SK-N-SH (cell line): ENCODE results near the gene CNTLN. TPM values are rescaled to one million over a fixed set of nuclear protein-coding genes. Genes with fewer than 3 reads are reported as not detected.

Experiments used
- CTCF ChIA-PET: fragments of 300-600, 350-600 bp; formaldehyde crosslinking; extraction: SDS; loops from one replicate; lab custom pipeline; 2021; lab: Yijun Ruan, JAX
- POLR2A ChIA-PET: fragments of 350-600 bp; sonication (Branson Sonifier 250); formaldehyde crosslinking; extraction: SDS; loops from one replicate; lab custom pipeline; 2020; ENCODE audit warnings: antibody characterized with exemption, inconsistent platforms; lab: Yijun Ruan, JAX
- DNase-seq: peaks from one replicate; pipeline ENCODE4 v3.0.0; 2012
- H2AFZ ChIP-seq: fragments of 200-600 bp; sonication (generic); 2 replicates; pipeline ENCODE4 v1.8.1; 2016; ENCODE audit warnings: antibody characterized with exemption, mild to moderate bottlenecking, low read depth
- H3F3A ChIP-seq: fragments of 200-600 bp; sonication (generic); replicated peaks from 2 replicates; pipeline ENCODE3; 2016; ENCODE audit warnings: antibody characterized with exemption, mild to moderate bottlenecking; ENCODE audit not compliant: insufficient read depth
- H3K27ac ChIP-seq, 2 experiments: fragments of 200-500 bp in 1 of 2; fragments of 200-600 bp in 1 of 2; sonication (Bioruptor generic) in 1 of 2; sonication (generic), shearing (Covaris generic) in 1 of 2; 2 replicates each; pipeline versions ENCODE4 v1.5.1 to v1.6.1; 2014 to 2016; ENCODE audit warnings: low read depth in 2 of 2, inconsistent platforms in 1 of 2, low read length in 1 of 2, mild to moderate bottlenecking in 1 of 2, mixed read lengths in 1 of 2
- H3K27me3 ChIP-seq: fragments of 200-600 bp; sonication (generic), shearing (Covaris generic); 2 replicates; pipeline ENCODE4 v1.6.1; 2016; ENCODE audit warnings: mixed run types; ENCODE audit not compliant: insufficient read depth
- H3K36me3 ChIP-seq, 2 experiments: fragments of 200-500 bp in 1 of 2; fragments of 200-600 bp in 1 of 2; sonication (Bioruptor generic) in 1 of 2; sonication (generic) in 1 of 2; replicated peaks in 1 of 2; 2 replicates each; pipeline versions ENCODE3 to v1.5.1; 2014 to 2016; ENCODE audit warnings: low read length in 1 of 2, mild to moderate bottlenecking in 1 of 2; ENCODE audit not compliant: insufficient read depth in 2 of 2, control insufficient read depth in 1 of 2
- H3K4me1 ChIP-seq, 2 experiments: fragments of 200-500 bp in 1 of 2; fragments of 200-600 bp in 1 of 2; sonication (Bioruptor generic) in 1 of 2; sonication (generic), shearing (Covaris generic) in 1 of 2; 2 replicates each; pipeline versions ENCODE4 v1.5.1 to v1.6.1; 2014 to 2016; ENCODE audit warnings: low read depth in 1 of 2, low read length in 1 of 2, mixed run types in 1 of 2; ENCODE audit not compliant: insufficient read depth in 2 of 2, control insufficient read depth in 1 of 2
- H3K4me2 ChIP-seq: fragments of 200-600 bp; sonication (generic), shearing (Covaris generic); 2 replicates; pipeline ENCODE4 v1.6.1; 2017; ENCODE audit warnings: mixed run types
- H3K4me3 ChIP-seq, 2 experiments: fragments of 200-500 bp in 1 of 2; fragments of 200-600 bp in 1 of 2; sonication (Bioruptor generic) in 1 of 2; sonication (generic), shearing (Covaris generic) in 1 of 2; 2 replicates each; pipeline versions ENCODE4 v1.5.1 to v1.8.1; 2014 to 2016; ENCODE audit warnings: low read depth in 2 of 2, inconsistent platforms in 1 of 2, low read length in 1 of 2, mild to moderate bottlenecking in 1 of 2, mixed read lengths in 1 of 2, moderate library complexity in 1 of 2
- H3K79me2 ChIP-seq: fragments of 200-600 bp; sonication (generic); 2 replicates; pipeline ENCODE4 v1.8.1; 2017; ENCODE audit warnings: mild to moderate bottlenecking; ENCODE audit not compliant: insufficient read depth
- H3K9ac ChIP-seq: fragments of 200-600 bp; sonication (generic); 2 replicates; pipeline ENCODE4 v1.6.1; 2017; ENCODE audit warnings: mixed run types
- H3K9me2 ChIP-seq: fragments of 200-600 bp; sonication (generic); 2 replicates; pipeline ENCODE4 v1.6.1; 2017; ENCODE audit warnings: mixed run types
- H3K9me3 ChIP-seq: fragments of 200-600 bp; sonication (generic); 2 replicates; pipeline ENCODE4 v1.6.1; 2017; ENCODE audit warnings: mixed run types, mild to moderate bottlenecking, moderate library complexity
- H4K20me1 ChIP-seq: fragments of 200-600 bp; sonication (generic); 2 replicates; pipeline ENCODE4 v1.6.1; 2017; ENCODE audit warnings: mild to moderate bottlenecking, mixed run types; ENCODE audit not compliant: insufficient read depth
- CHD2 ChIP-seq: fragments of 150-350 bp; IDR thresholded peaks from 2 replicates; pipeline ENCODE4 v1.6.1; 2018; ENCODE audit warnings: low read length; ENCODE audit not compliant: partially characterized antibody
- ELF1 ChIP-seq: IDR thresholded peaks from 2 replicates; pipeline ENCODE4 v1.4.0; 2012
- EP300 ChIP-seq, 2 experiments: IDR thresholded peaks; 2 replicates each; pipeline versions ENCODE4 v1.4.0 to v1.6.1; 2012; ENCODE audit warnings: borderline replicate concordance in 1 of 2, low read depth in 1 of 2, low read length in 1 of 2
- FOSL2 ChIP-seq: IDR thresholded peaks from 2 replicates; pipeline ENCODE4 v1.4.0; 2012; ENCODE audit warnings: low read depth, mild to moderate bottlenecking, moderate library complexity, borderline replicate concordance
- GABPA ChIP-seq: IDR thresholded peaks from 2 replicates; pipeline ENCODE4 v1.4.0; 2012; ENCODE audit warnings: low read depth, mild to moderate bottlenecking
- GATA2 ChIP-seq: sonication (generic); formaldehyde crosslinking; IDR thresholded peaks from 2 replicates; pipeline ENCODE4 v1.5.0; 2020; ENCODE audit warnings: mild to moderate bottlenecking, missing genetic modification reagents
- MXI1 ChIP-seq: IDR thresholded peaks from 2 replicates; pipeline ENCODE4 v1.6.1; 2012; ENCODE audit warnings: mild to moderate bottlenecking, low read depth, low read length, improper control_type of control experiment
- NFIC ChIP-seq: IDR thresholded peaks from 2 replicates; pipeline ENCODE4 v1.4.0; 2012; ENCODE audit warnings: borderline replicate concordance
- NRF1 ChIP-seq: IDR thresholded peaks from 2 replicates; pipeline ENCODE4 v1.6.1; 2012; ENCODE audit warnings: low read depth, mild to moderate bottlenecking, low read length
- POLR2AphosphoS5 ChIP-seq: IDR thresholded peaks from 2 replicates; pipeline ENCODE4 v1.6.1; 2012; ENCODE audit warnings: low read depth, low read length
- RCOR1 ChIP-seq: fragments of 150-350 bp; IDR thresholded peaks from 2 replicates; pipeline ENCODE4 v1.6.1; 2017; ENCODE audit warnings: antibody characterized with exemption, low read length
- SMC3 ChIP-seq: IDR thresholded peaks from 2 replicates; pipeline ENCODE4 v1.6.1; 2012; ENCODE audit warnings: low read depth, low read length, improper control_type of control experiment
- TAF1 ChIP-seq: IDR thresholded peaks from 2 replicates; pipeline ENCODE4 v1.6.1; 2012; ENCODE audit warnings: low read depth, mild to moderate bottlenecking, low read length, moderate library complexity, borderline replicate concordance
- TEAD4 ChIP-seq: IDR thresholded peaks from 2 replicates; pipeline ENCODE4 v1.4.0; 2012; ENCODE audit warnings: mild to moderate bottlenecking, borderline replicate concordance; ENCODE audit not compliant: insufficient read depth
- WGBS: methylation state at CpG from one replicate; pipeline ENCODE4 v1.1.6; 2017; ENCODE audit warnings: low lambda C conversion rate; 5-methylcytosine and 5-hydroxymethylcytosine counted together
- polyA plus RNA-seq, 3 experiments: library from polyadenylated mRNA; depleted of rRNA; stranded (reverse); fragments of >200 nt; gene quantifications; 2 replicates each; pipeline ENCODE4 v1.2.3, GENCODE V29; 2012
- TF ChIP-seq, protein P1 (sequence below): IDR thresholded peaks from 2 replicates; pipeline ENCODE4 v1.4.0; 2012; ENCODE audit warnings: low read depth, borderline replicate concordance
- TF ChIP-seq, protein P2 (sequence below): fragments of 150-350 bp; IDR thresholded peaks from 2 replicates; pipeline ENCODE4 v1.6.1; 2016; ENCODE audit warnings: mild to moderate bottlenecking, low read depth, low read length
- TF ChIP-seq, protein P3 (sequence below): IDR thresholded peaks from 2 replicates; pipeline ENCODE4 v1.6.1; 2012; ENCODE audit warnings: mild to moderate bottlenecking, low read depth, low read length, moderate library complexity
- TF ChIP-seq, protein P4 (sequence below): fragments of 150-350 bp; IDR thresholded peaks from 2 replicates; pipeline ENCODE4 v1.6.1; 2017; ENCODE audit warnings: antibody characterized with exemption, low read length, low read depth, borderline replicate concordance
- TF ChIP-seq, protein P5 (sequence below): fragments of 200-600 bp; sonication (generic); IDR thresholded peaks from 2 replicates; pipeline ENCODE4 v1.6.1; 2017; ENCODE audit warnings: antibody characterized with exemption, mild to moderate bottlenecking, moderate library complexity
- TF ChIP-seq, protein P6 (sequence below): IDR thresholded peaks from 2 replicates; pipeline ENCODE4 v1.4.0; 2012; ENCODE audit warnings: low read depth, borderline replicate concordance

The CNTLN gene
- polyA plus RNA-seq, 1 of the 3 experiments (the other 2 are of a cell fraction), result 2.5 TPM

DNA sequence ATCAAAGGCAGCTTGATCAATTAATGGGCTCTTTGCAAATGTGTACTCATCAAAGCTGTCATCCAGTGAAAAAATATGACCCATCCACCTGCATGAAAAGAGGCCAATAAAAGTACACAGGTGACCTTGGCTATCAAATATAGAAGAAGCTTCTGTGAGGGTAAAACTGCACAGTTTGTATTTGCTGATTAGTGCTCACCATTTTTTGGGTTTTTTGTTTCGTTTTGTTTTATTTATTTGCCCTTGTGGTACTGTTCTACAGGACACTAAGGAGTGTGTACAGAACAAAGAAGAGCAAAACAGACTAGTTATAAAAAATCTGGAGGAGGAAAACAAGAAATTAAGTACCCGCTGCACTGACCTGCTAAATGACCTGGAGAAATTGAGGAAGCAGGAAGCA lies 101.3 kb downstream of the CNTLN start:
- Histone ChIP-seq H3K9me3 (no peaks in the 10 kb centered on the region), H3K9me2 (no peaks in the 10 kb centered on the region), H3K4me3 (no peak overlapping the region)
- no peak for DNase-seq
- TF ChIP-seq GATA2, result no peak
- no peak for TF ChIP-seq ELF1
- no peak for TF ChIP-seq NRF1
- no peak for TF ChIP-seq RCOR1
- TF ChIP-seq, protein P1, sequence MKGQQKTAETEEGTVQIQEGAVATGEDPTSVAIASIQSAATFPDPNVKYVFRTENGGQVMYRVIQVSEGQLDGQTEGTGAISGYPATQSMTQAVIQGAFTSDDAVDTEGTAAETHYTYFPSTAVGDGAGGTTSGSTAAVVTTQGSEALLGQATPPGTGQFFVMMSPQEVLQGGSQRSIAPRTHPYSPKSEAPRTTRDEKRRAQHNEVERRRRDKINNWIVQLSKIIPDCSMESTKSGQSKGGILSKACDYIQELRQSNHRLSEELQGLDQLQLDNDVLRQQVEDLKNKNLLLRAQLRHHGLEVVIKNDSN, result no peak
- TF ChIP-seq, protein P2, sequence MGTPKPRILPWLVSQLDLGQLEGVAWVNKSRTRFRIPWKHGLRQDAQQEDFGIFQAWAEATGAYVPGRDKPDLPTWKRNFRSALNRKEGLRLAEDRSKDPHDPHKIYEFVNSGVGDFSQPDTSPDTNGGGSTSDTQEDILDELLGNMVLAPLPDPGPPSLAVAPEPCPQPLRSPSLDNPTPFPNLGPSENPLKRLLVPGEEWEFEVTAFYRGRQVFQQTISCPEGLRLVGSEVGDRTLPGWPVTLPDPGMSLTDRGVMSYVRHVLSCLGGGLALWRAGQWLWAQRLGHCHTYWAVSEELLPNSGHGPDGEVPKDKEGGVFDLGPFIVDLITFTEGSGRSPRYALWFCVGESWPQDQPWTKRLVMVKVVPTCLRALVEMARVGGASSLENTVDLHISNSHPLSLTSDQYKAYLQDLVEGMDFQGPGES, result no peak
- no peak for TF ChIP-seq NFIC
- TF ChIP-seq, protein P3, sequence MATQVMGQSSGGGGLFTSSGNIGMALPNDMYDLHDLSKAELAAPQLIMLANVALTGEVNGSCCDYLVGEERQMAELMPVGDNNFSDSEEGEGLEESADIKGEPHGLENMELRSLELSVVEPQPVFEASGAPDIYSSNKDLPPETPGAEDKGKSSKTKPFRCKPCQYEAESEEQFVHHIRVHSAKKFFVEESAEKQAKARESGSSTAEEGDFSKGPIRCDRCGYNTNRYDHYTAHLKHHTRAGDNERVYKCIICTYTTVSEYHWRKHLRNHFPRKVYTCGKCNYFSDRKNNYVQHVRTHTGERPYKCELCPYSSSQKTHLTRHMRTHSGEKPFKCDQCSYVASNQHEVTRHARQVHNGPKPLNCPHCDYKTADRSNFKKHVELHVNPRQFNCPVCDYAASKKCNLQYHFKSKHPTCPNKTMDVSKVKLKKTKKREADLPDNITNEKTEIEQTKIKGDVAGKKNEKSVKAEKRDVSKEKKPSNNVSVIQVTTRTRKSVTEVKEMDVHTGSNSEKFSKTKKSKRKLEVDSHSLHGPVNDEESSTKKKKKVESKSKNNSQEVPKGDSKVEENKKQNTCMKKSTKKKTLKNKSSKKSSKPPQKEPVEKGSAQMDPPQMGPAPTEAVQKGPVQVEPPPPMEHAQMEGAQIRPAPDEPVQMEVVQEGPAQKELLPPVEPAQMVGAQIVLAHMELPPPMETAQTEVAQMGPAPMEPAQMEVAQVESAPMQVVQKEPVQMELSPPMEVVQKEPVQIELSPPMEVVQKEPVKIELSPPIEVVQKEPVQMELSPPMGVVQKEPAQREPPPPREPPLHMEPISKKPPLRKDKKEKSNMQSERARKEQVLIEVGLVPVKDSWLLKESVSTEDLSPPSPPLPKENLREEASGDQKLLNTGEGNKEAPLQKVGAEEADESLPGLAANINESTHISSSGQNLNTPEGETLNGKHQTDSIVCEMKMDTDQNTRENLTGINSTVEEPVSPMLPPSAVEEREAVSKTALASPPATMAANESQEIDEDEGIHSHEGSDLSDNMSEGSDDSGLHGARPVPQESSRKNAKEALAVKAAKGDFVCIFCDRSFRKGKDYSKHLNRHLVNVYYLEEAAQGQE, result no peak
- TF ChIP-seq FOSL2, result no peak
- TF ChIP-seq, protein P4, sequence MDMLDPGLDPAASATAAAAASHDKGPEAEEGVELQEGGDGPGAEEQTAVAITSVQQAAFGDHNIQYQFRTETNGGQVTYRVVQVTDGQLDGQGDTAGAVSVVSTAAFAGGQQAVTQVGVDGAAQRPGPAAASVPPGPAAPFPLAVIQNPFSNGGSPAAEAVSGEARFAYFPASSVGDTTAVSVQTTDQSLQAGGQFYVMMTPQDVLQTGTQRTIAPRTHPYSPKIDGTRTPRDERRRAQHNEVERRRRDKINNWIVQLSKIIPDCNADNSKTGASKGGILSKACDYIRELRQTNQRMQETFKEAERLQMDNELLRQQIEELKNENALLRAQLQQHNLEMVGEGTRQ, result no peak
- TF ChIP-seq, protein P5, sequence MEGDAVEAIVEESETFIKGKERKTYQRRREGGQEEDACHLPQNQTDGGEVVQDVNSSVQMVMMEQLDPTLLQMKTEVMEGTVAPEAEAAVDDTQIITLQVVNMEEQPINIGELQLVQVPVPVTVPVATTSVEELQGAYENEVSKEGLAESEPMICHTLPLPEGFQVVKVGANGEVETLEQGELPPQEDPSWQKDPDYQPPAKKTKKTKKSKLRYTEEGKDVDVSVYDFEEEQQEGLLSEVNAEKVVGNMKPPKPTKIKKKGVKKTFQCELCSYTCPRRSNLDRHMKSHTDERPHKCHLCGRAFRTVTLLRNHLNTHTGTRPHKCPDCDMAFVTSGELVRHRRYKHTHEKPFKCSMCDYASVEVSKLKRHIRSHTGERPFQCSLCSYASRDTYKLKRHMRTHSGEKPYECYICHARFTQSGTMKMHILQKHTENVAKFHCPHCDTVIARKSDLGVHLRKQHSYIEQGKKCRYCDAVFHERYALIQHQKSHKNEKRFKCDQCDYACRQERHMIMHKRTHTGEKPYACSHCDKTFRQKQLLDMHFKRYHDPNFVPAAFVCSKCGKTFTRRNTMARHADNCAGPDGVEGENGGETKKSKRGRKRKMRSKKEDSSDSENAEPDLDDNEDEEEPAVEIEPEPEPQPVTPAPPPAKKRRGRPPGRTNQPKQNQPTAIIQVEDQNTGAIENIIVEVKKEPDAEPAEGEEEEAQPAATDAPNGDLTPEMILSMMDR, result no peak
- TF ChIP-seq TEAD4, result no peak
- TF ChIP-seq EP300 (IDR thresholded peaks at IDR 0.05; ENCODE audit: borderline replicate concordance in 1 of 2, low read depth in 1 of 2, low read length in 1 of 2), result no peak
- TF ChIP-seq SMC3, result no peak
- TF ChIP-seq, protein P6, sequence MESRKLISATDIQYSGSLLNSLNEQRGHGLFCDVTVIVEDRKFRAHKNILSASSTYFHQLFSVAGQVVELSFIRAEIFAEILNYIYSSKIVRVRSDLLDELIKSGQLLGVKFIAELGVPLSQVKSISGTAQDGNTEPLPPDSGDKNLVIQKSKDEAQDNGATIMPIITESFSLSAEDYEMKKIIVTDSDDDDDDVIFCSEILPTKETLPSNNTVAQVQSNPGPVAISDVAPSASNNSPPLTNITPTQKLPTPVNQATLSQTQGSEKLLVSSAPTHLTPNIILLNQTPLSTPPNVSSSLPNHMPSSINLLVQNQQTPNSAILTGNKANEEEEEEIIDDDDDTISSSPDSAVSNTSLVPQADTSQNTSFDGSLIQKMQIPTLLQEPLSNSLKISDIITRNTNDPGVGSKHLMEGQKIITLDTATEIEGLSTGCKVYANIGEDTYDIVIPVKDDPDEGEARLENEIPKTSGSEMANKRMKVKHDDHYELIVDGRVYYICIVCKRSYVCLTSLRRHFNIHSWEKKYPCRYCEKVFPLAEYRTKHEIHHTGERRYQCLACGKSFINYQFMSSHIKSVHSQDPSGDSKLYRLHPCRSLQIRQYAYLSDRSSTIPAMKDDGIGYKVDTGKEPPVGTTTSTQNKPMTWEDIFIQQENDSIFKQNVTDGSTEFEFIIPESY, result no peak
- no peak for TF ChIP-seq POLR2AphosphoS5
- TF ChIP-seq TAF1, result no peak
- TF ChIP-seq GABPA, result no peak
- TF ChIP-seq MXI1, result no peak
- no peak for TF ChIP-seq CHD2
- TF ChIP-seq, all 33 proteins: peak for 0
- ChIA-PET CTCF (interaction anchor here (1.0 kb wide), 1 partner anchor 173 kb away, joined by 4 read pairs; no protein-coding TSS in a partner anchor), POLR2A (no interaction called here)
- Histone ChIP-seq H3K4me1 (no peaks in the 10 kb centered on the region; a peak in 1 of 4 replicates), H3K4me2 (no peak overlapping the region), H3K79me2 (no peaks in the 10 kb centered on the region), H3K36me3 (peaks cover 0 to 13% of the 10 kb centered on the region in 2 experiments), H3K27ac (no peak overlapping the region; a peak in 2 of 4 replicates), H3K27me3 (no peaks in the 10 kb centered on the region), H2AFZ (no peak overlapping the region), H4K20me1 (no peaks in the 10 kb centered on the region), H3K9ac (no peak overlapping the region), H3F3A (no peaks in the 10 kb centered on the region)
- WGBS, result 92% methylated on average over 2 of the region's 2 CpGs
